ENCODE data around the gene FMN1. TPM values are rescaled to one million over a fixed set of nuclear protein-coding genes. Genes with fewer than 3 reads are reported as not detected.

The FMN1 gene
- total RNA-seq, 2 donors from 2014 or later = 26.9 to 27.5 TPM

DNA sequence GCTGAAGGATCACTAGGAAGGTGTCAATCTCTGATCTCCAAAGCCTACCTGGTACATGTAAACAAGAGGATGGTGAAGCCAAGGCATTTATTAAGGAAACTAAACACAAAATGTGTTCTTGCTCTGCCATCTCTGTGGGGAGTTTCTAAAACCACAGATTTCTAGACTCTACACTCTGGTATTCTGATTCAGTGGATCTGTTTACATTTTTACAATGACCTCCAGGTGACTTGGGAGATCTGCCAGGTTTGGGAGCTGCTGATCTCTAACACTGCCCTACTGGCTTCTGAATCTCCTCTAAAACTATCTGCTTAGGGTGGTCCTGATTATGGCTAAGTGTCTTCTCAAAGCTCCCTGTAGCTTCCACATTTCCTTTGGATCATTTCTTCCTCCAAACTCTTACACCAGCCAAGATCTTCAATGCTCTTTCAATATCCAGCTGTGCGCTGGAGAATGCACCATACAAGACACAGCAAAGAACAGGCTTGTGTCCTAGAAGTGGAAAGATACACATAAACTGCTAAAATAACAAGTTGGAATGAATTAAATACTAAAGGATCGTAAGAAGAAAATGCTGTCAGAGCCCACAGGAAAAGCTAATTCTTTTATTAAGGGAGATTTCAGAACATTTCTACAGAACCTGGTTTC is 404.0 kb downstream of the FMN1 start:
- no peaks in the 10 kb centered on the region for H3K36me3 ChIP-seq
- H3K27ac ChIP-seq = no peak overlapping the region
- no peak for ATAC-seq (ENCODE audit: insufficient number of reproducible peaks, low FRiP score, low read depth)
- H3K27me3 ChIP-seq (replicated peaks; ENCODE audit: insufficient read depth) = no peaks in the 10 kb centered on the region
- TF ChIP-seq, protein P1, sequence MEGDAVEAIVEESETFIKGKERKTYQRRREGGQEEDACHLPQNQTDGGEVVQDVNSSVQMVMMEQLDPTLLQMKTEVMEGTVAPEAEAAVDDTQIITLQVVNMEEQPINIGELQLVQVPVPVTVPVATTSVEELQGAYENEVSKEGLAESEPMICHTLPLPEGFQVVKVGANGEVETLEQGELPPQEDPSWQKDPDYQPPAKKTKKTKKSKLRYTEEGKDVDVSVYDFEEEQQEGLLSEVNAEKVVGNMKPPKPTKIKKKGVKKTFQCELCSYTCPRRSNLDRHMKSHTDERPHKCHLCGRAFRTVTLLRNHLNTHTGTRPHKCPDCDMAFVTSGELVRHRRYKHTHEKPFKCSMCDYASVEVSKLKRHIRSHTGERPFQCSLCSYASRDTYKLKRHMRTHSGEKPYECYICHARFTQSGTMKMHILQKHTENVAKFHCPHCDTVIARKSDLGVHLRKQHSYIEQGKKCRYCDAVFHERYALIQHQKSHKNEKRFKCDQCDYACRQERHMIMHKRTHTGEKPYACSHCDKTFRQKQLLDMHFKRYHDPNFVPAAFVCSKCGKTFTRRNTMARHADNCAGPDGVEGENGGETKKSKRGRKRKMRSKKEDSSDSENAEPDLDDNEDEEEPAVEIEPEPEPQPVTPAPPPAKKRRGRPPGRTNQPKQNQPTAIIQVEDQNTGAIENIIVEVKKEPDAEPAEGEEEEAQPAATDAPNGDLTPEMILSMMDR (IDR thresholded peaks at IDR 0.05) = no peak
- no peaks in the 10 kb centered on the region for H3K9me3 ChIP-seq
- no peaks in the 10 kb centered on the region for H3K4me1 ChIP-seq (ENCODE audit: control insufficient read depth in 1 of 2, low read depth in 2 of 2)
- DNase-seq (ENCODE audit: low spot score) = no peak
- no peak overlapping the region for H3K4me3 ChIP-seq

DNA sequence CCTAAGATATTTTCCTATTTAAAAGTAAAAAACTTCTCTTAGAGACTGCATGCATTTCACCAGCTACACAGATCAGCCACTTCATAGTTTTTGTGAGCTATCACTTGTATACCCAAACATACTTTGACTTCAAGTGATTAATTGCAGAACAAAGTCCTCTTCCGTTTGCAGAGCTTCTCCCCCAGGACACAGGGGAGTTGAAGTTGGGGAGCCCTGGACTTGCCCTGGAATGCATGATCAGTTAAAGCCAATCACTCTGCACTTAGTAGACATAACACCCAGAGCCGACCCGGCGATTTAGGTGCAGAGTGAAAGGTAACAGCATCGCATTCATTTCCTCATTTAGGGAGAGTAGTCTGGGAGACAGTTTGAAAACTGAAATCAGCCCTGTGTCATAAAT is 406.6 kb downstream of the FMN1 start:
- H3K27me3 ChIP-seq (replicated peaks; ENCODE audit: insufficient read depth) = no peaks in the 10 kb centered on the region
- no peak overlapping the region for H3K4me3 ChIP-seq
- H3K4me1 ChIP-seq (ENCODE audit: control insufficient read depth in 1 of 2, low read depth in 2 of 2) = no peaks in the 10 kb centered on the region
- no peak for DNase-seq (ENCODE audit: low spot score)
- TF ChIP-seq, protein P1 (IDR thresholded peaks at IDR 0.05) = no peak
- ATAC-seq (ENCODE audit: insufficient number of reproducible peaks, low FRiP score, low read depth) = no peak
- H3K36me3 ChIP-seq = no peaks in the 10 kb centered on the region
- H3K27ac ChIP-seq = no peak overlapping the region
- no peaks in the 10 kb centered on the region for H3K9me3 ChIP-seq

DNA sequence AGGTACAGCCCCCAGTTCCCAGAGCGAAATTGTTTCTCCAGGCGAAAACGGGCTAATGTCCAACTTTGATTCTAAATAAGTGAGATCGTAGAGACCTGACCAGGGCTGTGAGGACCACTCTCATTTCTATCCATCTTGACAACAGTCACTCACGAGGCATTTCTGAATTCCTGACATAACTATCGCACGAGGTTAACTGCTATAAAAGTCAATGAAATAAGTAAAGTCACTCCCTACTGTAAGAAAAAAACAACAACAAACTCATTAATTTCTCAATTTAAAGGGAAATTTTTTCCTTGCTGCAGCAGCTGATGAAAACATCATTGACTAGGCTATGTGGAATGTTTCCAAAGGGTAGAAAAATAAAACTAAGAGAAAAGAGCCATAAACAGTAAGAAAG is 407.6 kb downstream of the FMN1 start:
- Histone ChIP-seq H3K4me3 (no peak overlapping the region), H3K27me3 (replicated peaks; ENCODE audit: insufficient read depth) (no peaks in the 10 kb centered on the region), H3K27ac (no peak overlapping the region), H3K36me3 (no peaks in the 10 kb centered on the region), H3K9me3 (no peaks in the 10 kb centered on the region), H3K4me1 (ENCODE audit: control insufficient read depth in 1 of 2, low read depth in 2 of 2) (no peaks in the 10 kb centered on the region)
- DNase-seq (ENCODE audit: low spot score) (no peak), ATAC-seq (ENCODE audit: insufficient number of reproducible peaks, low FRiP score, low read depth) (no peak)
- TF ChIP-seq, protein P1 (IDR thresholded peaks at IDR 0.05) = no peak

DNA sequence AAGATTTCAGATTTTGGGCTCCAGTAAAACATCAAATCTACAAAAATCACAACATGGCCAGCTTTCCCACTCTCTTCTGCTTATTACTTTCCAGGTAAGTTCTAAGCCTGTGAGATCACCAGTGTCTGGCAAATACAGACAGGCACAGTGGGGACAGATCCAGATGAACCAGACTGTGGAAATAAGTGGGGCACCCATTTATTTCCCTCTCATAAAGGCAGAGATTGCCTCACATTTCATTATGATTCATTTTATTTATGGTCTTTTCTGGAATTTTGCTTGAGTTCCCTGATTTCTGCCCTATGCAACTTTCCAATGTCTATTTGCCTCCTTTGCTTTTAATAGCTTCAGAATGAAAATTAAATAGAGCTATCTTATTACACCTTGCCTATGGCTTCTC is 409.9 kb downstream of the FMN1 start:
- H3K4me3 ChIP-seq = no peak overlapping the region
- H3K9me3 ChIP-seq = no peaks in the 10 kb centered on the region
- ATAC-seq (ENCODE audit: insufficient number of reproducible peaks, low FRiP score, low read depth) = no peak
- no peak for DNase-seq (ENCODE audit: low spot score)
- no peak overlapping the region for H3K27ac ChIP-seq
- TF ChIP-seq, protein P1 (IDR thresholded peaks at IDR 0.05) = no peak
- no peaks in the 10 kb centered on the region for H3K27me3 ChIP-seq (replicated peaks; ENCODE audit: insufficient read depth)
- no peaks in the 10 kb centered on the region for H3K4me1 ChIP-seq (ENCODE audit: control insufficient read depth in 1 of 2, low read depth in 2 of 2)
- H3K36me3 ChIP-seq = no peaks in the 10 kb centered on the region

DNA sequence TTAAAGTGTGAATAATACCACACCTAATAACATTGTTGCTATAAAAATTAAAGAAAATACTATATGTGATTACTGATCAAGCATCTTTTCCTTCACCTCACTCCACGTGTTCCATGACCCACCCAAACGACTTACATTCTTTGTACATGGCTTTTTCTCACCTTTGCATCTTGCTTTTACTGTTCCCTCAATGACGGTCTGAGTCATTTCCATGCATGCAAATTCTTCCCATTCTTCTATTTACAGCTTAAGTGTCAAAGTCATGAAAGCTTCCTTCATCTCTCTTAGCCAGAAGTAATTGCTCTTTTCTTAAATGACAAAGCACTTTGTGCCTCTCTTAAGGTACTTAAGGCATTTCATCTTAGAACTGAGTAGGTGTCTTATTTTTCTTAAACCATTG is 412.7 kb downstream of the FMN1 start:
- no peak for DNase-seq (ENCODE audit: low spot score)
- no peaks in the 10 kb centered on the region for H3K27me3 ChIP-seq (replicated peaks; ENCODE audit: insufficient read depth)

More for the DNA sequence above, 412.7 kb downstream of the FMN1 start:
- H3K4me1 ChIP-seq (ENCODE audit: control insufficient read depth in 1 of 2, low read depth in 2 of 2) = no peaks in the 10 kb centered on the region
- H3K36me3 ChIP-seq = no peaks in the 10 kb centered on the region
- TF ChIP-seq, protein P1 (IDR thresholded peaks at IDR 0.05) = no peak
- no peak for ATAC-seq (ENCODE audit: insufficient number of reproducible peaks, low FRiP score, low read depth)
- H3K4me3 ChIP-seq = no peak overlapping the region
- H3K27ac ChIP-seq = no peak overlapping the region
- H3K9me3 ChIP-seq = no peaks in the 10 kb centered on the region
